Endothelial cell (in vitro differentiated cells): ENCODE data around the gene HOXD3. TPM values are rescaled to one million over a fixed set of nuclear protein-coding genes. Genes with fewer than 3 reads are reported as not detected.

Experiments
- DNase-seq: peaks from one replicate; pipeline ENCODE4 v3.0.0; 2021; ENCODE audit warnings: low spot score
- H3K27ac Mint-ChIP-seq: one replicate; pipeline ENCODE4 v1.8.0; 2021; ENCODE audit warnings: mixed read lengths, inconsistent platforms; ENCODE audit not compliant: unreplicated experiment
- H3K27me3 Mint-ChIP-seq: one replicate; pipeline ENCODE4 v1.8.0; 2021; ENCODE audit warnings: mild to moderate bottlenecking, moderate library complexity, mixed read lengths, inconsistent platforms; ENCODE audit not compliant: unreplicated experiment
- H3K36me3 Mint-ChIP-seq: one replicate; pipeline ENCODE4 v1.8.0; 2021; ENCODE audit warnings: mild to moderate bottlenecking, low read depth, mixed read lengths, inconsistent platforms; ENCODE audit not compliant: unreplicated experiment
- H3K4me1 Mint-ChIP-seq: one replicate; pipeline ENCODE4 v1.8.0; 2021; ENCODE audit warnings: mild to moderate bottlenecking, mixed read lengths, inconsistent platforms; ENCODE audit not compliant: unreplicated experiment
- H3K4me3 Mint-ChIP-seq: one replicate; pipeline ENCODE4 v1.8.0; 2021; ENCODE audit warnings: mild to moderate bottlenecking, mixed read lengths, inconsistent platforms; ENCODE audit not compliant: unreplicated experiment
- H3K9me3 Mint-ChIP-seq: one replicate; pipeline ENCODE4 v1.8.0; 2021; ENCODE audit warnings: mixed read lengths, inconsistent platforms; ENCODE audit not compliant: unreplicated experiment
- total RNA-seq: library from RNA; stranded (reverse); fragmentation: NEBNext Ultra II Directional; extraction: Animal tissue kit (Norgen Biotek cat#: 25700); gene quantifications from one replicate; pipeline ENCODE4 v1.2.1, GENCODE V29; 2021; ENCODE audit not compliant: unreplicated experiment
- TF ChIP-seq, protein P1 (sequence below): fragments of 200-600 bp; sonication (generic); IDR thresholded peaks from one replicate; pipeline ENCODE4 v1.5.0; 2021; ENCODE audit warnings: antibody characterized with exemption; ENCODE audit not compliant: unreplicated experiment

HOXD3 gene
- total RNA-seq, 1 donor from 2014 or later: 4.1 TPM

GRCh38 chr2:176181551-176181950 is 24.4 kb downstream of the HOXD3 start:
- peaks cover 9% of the 10 kb centered on the region for H3K36me3 Mint-ChIP-seq
- H3K4me1 Mint-ChIP-seq: peaks cover 28% of the 10 kb centered on the region
- H3K4me3 Mint-ChIP-seq: no peak overlapping the region
- H3K27ac Mint-ChIP-seq: no peak overlapping the region
- DNase-seq: no peak
- TF ChIP-seq, protein P1, sequence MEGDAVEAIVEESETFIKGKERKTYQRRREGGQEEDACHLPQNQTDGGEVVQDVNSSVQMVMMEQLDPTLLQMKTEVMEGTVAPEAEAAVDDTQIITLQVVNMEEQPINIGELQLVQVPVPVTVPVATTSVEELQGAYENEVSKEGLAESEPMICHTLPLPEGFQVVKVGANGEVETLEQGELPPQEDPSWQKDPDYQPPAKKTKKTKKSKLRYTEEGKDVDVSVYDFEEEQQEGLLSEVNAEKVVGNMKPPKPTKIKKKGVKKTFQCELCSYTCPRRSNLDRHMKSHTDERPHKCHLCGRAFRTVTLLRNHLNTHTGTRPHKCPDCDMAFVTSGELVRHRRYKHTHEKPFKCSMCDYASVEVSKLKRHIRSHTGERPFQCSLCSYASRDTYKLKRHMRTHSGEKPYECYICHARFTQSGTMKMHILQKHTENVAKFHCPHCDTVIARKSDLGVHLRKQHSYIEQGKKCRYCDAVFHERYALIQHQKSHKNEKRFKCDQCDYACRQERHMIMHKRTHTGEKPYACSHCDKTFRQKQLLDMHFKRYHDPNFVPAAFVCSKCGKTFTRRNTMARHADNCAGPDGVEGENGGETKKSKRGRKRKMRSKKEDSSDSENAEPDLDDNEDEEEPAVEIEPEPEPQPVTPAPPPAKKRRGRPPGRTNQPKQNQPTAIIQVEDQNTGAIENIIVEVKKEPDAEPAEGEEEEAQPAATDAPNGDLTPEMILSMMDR: no peak
- peaks cover 29% of the 10 kb centered on the region for H3K27me3 Mint-ChIP-seq
- H3K9me3 Mint-ChIP-seq: no peaks in the 10 kb centered on the region

- H3K4me1 Mint-ChIP-seq: peaks cover 28% of the 10 kb centered on the region
- H3K36me3 Mint-ChIP-seq: peaks cover 5% of the 10 kb centered on the region
Measured at GRCh38 chr2:176182671-176183070, 25.6 kb downstream of the HOXD3 start.

GRCh38 chr2:176184749-176185148 is 27.6 kb downstream of the HOXD3 start:
- DNase-seq: no peak
- TF ChIP-seq, protein P1: no peak
- H3K4me3 Mint-ChIP-seq: no peak overlapping the region
- no peak overlapping the region for H3K27ac Mint-ChIP-seq
- peaks cover 9% of the 10 kb centered on the region for H3K36me3 Mint-ChIP-seq
- H3K27me3 Mint-ChIP-seq: peaks cover 18% of the 10 kb centered on the region
- H3K4me1 Mint-ChIP-seq: peaks cover 32% of the 10 kb centered on the region
- no peaks in the 10 kb centered on the region for H3K9me3 Mint-ChIP-seq

More at GRCh38 chr2:176182671-176183070, 25.6 kb downstream of the HOXD3 start:
- H3K4me3 Mint-ChIP-seq: no peak overlapping the region
- no peak for DNase-seq
- H3K27ac Mint-ChIP-seq: no peak overlapping the region
- H3K9me3 Mint-ChIP-seq: no peaks in the 10 kb centered on the region
- TF ChIP-seq, protein P1: no peak
- peaks cover 21% of the 10 kb centered on the region for H3K27me3 Mint-ChIP-seq

- Mint-ChIP-seq H3K27ac (peak overlapping the region; percentile 71), H3K4me3 (peak overlapping the region; percentile 13), H3K4me1 (peaks cover 33% of the 10 kb centered on the region), H3K36me3 (peaks cover 9% of the 10 kb centered on the region), H3K9me3 (no peaks in the 10 kb centered on the region), H3K27me3 (peaks cover 17% of the 10 kb centered on the region)
- TF ChIP-seq, protein P1: no peak
- DNase-seq: no peak
Measured at GRCh38 chr2:176186024-176186423, 28.9 kb downstream of the HOXD3 start.

DNA sequence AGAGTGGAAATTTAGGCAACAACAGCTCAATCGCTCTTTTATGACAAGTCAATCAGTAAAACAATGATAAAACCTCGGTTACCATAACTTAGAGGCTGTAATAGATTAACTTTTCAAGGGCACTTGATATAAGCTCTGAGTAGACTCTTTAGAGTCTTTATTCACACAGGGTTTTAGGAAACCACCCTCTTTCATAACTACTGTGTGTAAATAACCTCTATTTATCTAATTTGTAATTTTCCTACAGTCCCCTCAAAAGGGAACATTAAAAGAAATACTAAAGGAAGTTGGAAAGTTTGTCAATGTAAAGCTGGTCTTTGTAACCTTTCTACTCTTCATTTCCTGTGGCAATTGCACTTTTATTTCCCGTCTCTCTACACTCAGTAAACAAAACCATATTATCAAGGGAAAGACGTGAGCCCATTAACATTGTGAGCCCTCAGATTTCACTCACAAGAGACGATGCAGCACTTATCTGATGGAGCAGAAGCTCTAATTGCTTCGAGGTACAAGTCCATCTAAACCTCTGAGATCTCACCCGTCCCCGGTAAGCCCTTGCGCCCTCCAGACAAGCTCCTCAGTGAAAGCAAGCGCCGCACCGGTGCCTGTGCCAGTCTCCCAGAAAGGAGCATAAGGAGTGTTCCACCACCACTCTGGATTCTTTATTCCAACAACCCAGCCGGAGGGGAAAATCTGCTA is 30.2 kb downstream of the HOXD3 start:
- TF ChIP-seq, protein P1: no peak
- Mint-ChIP-seq H3K27ac (peak overlapping the region; percentile 69), H3K27me3 (peaks cover 17% of the 10 kb centered on the region), H3K9me3 (no peaks in the 10 kb centered on the region), H3K4me1 (peaks cover 37% of the 10 kb centered on the region), H3K4me3 (peak overlapping the region; percentile 94), H3K36me3 (peaks cover 9% of the 10 kb centered on the region)
- DNase-seq: peak; percentile 33
